Lower lobe of right lung (tissue), 2 donors: Measurements from ENCODE around the gene PTPRG. TPM values are rescaled to one million over a fixed set of nuclear protein-coding genes. Genes with fewer than 3 reads are reported as not detected.

Source experiments
- ATAC-seq, 2 donors: fragments of 200-7000 bp; cut with Tn5 transposase; one replicate each; pipeline ENCODE4 v1.9.1; 2020 to 2022; ENCODE audit warnings: mild to moderate bottlenecking in 2 of 2, moderate library complexity in 2 of 2
- DNase-seq: peaks from one replicate; pipeline ENCODE4 v3.0.0-alpha.2; 2020
- H3K27ac ChIP-seq: fragments of 200-600 bp; one replicate; pipeline ENCODE4 v1.8.0; 2022
- H3K27me3 ChIP-seq: fragments of 200-600 bp; one replicate; pipeline ENCODE4 v1.8.0; 2022; ENCODE audit warnings: low read depth
- H3K36me3 ChIP-seq: fragments of 200-600 bp; one replicate; pipeline ENCODE4 v1.8.0; 2022; ENCODE audit warnings: mild to moderate bottlenecking
- H3K4me1 ChIP-seq: fragments of 200-600 bp; one replicate; pipeline ENCODE4 v1.8.0; 2022
- H3K4me3 ChIP-seq: fragments of 200-600 bp; one replicate; pipeline ENCODE4 v1.8.0; 2022; ENCODE audit warnings: mild to moderate bottlenecking
- H3K9me3 ChIP-seq: fragments of 200-600 bp; one replicate; pipeline ENCODE4 v1.8.0; 2022
- CTCF ChIP-seq: fragments of 200-600 bp; IDR thresholded peaks from one replicate; pipeline ENCODE4 v1.8.0; 2022; ENCODE audit warnings: antibody characterized with exemption, mild to moderate bottlenecking
- intact Hi-C: fragments of 100-400 bp; cut with DNase I; formaldehyde crosslinking; loops from one replicate; pipeline ENCODE4 v1.11.0; 2022
- total RNA-seq: library from RNA; stranded (reverse); fragmentation: NEBNext Ultra II Directional; extraction: Animal tissue kit (Norgen Biotek cat#: 25700); gene quantifications from one replicate; pipeline ENCODE4 v1.2.1, GENCODE V29; 2021
- donor health status: DM: no; HTN: yes; CAD: no; lungs with severe emphysema.

PTPRG gene
- total RNA-seq, 1 donor from 2014 or later, result 67.6 TPM

GRCh38 chr3:61946570-61947324, 385.4 kb downstream of the PTPRG start:
- ATAC-seq, result no peak
- Histone ChIP-seq H3K27me3 (no peaks in the 10 kb centered on the region), H3K4me1 (no peaks in the 10 kb centered on the region), H3K27ac (no peak overlapping the region), H3K36me3 (no peaks in the 10 kb centered on the region), H3K9me3 (no peaks in the 10 kb centered on the region), H3K4me3 (no peak overlapping the region)
- TF ChIP-seq CTCF, result no peak
- intact Hi-C loops, result no loop called here
- no peak for DNase-seq

GRCh38 chr3:61947456-61947855, 386.1 kb downstream of the PTPRG start:
- Histone ChIP-seq H3K36me3 (no peaks in the 10 kb centered on the region), H3K27me3 (no peaks in the 10 kb centered on the region), H3K4me1 (no peaks in the 10 kb centered on the region), H3K9me3 (no peaks in the 10 kb centered on the region), H3K27ac (no peak overlapping the region), H3K4me3 (no peak overlapping the region)
- ATAC-seq (no peak), DNase-seq (no peak)
- intact Hi-C loops, result no loop called here
- TF ChIP-seq CTCF, result no peak

- no peaks in the 10 kb centered on the region for H3K36me3 ChIP-seq
- DNase-seq (no peak), ATAC-seq (no peak)
- H3K4me1 ChIP-seq, result no peaks in the 10 kb centered on the region
- H3K9me3 ChIP-seq, result no peaks in the 10 kb centered on the region
- TF ChIP-seq CTCF, result no peak
- no peaks in the 10 kb centered on the region for H3K27me3 ChIP-seq
- intact Hi-C loops, result no loop called here
- no peak overlapping the region for H3K4me3 ChIP-seq
- no peak overlapping the region for H3K27ac ChIP-seq
These were observed 387.4 kb downstream of the PTPRG start for GRCh38 chr3:61948699-61949305.

- peak in 1 of 2 donors; percentile 36 for ATAC-seq
- intact Hi-C loops, result no loop called here
These were observed 392.7 kb downstream of the PTPRG start for GRCh38 chr3:61954097-61954540.

GRCh38 chr3:61955483-61955882, 394.1 kb downstream of the PTPRG start:
- H3K36me3 ChIP-seq, result no peaks in the 10 kb centered on the region
- H3K4me3 ChIP-seq, result no peak overlapping the region
- peak in 1 of 2 donors; percentile 45 for ATAC-seq
- intact Hi-C loops, result no loop called here
- DNase-seq, result no peak
- peaks cover 16% of the 10 kb centered on the region for H3K4me1 ChIP-seq
- H3K27me3 ChIP-seq, result no peaks in the 10 kb centered on the region
- no peak for TF ChIP-seq CTCF
- no peaks in the 10 kb centered on the region for H3K9me3 ChIP-seq
- H3K27ac ChIP-seq, result no peak overlapping the region

More at GRCh38 chr3:61954097-61954540, 392.7 kb downstream of the PTPRG start:
- peaks cover 16% of the 10 kb centered on the region for H3K4me1 ChIP-seq
- TF ChIP-seq CTCF, result no peak
- no peak overlapping the region for H3K27ac ChIP-seq
- no peak for DNase-seq
- no peaks in the 10 kb centered on the region for H3K36me3 ChIP-seq
- no peak overlapping the region for H3K4me3 ChIP-seq
- H3K27me3 ChIP-seq, result no peaks in the 10 kb centered on the region
- no peaks in the 10 kb centered on the region for H3K9me3 ChIP-seq
